ENCODE data around the gene DXO. TPM values are rescaled to one million over a fixed set of nuclear protein-coding genes. Genes with fewer than 3 reads are reported as not detected.

Gene DXO
- total and polyA plus RNA-seq, 2 of the 13 experiments (the other 11 are each of a cell fraction or from before 2014, with no cell fraction given) = 18.6 to 26.2 TPM

GRCh38 chr6:31946370-31946885 lies 25.5 kb downstream of the DXO start (continued):
- TF ChIP-seq GMEB1 (CRISPR knock-in tag; IDR thresholded peaks at IDR 0.05; ENCODE audit: borderline replicate concordance) = no peak
- TF ChIP-seq SRSF9 (IDR thresholded peaks at IDR 0.05; ENCODE audit: borderline replicate concordance, insufficient read depth, low read depth, low read length, poor library complexity, severe bottlenecking) = no peak
- TF ChIP-seq ZNF75D (CRISPR knock-in tag; IDR thresholded peaks at IDR 0.05; ENCODE audit: borderline replicate concordance) = no peak
- TF ChIP-seq ZFP36L2 (CRISPR knock-in tag; IDR thresholded peaks at IDR 0.05) = no peak
- no peak for TF ChIP-seq WIZ (CRISPR knock-in tag; IDR thresholded peaks at IDR 0.05)
- TF ChIP-seq ZBTB7B (CRISPR knock-in tag; IDR thresholded peaks at IDR 0.05) = no peak
- TF ChIP-seq AHDC1 (CRISPR knock-in tag; IDR thresholded peaks at IDR 0.05; ENCODE audit: borderline replicate concordance) = no peak
- TF ChIP-seq ZNF343 (CRISPR knock-in tag; IDR thresholded peaks at IDR 0.05) = 0 out of 2 replicates have a peak, but pooled peaks have one; percentile 13
- TF ChIP-seq ZBTB1 (CRISPR knock-in tag; IDR thresholded peaks at IDR 0.05; ENCODE audit: borderline replicate concordance) = no peak
- no peak for TF ChIP-seq ZNF788 (CRISPR knock-in tag; IDR thresholded peaks at IDR 0.05; ENCODE audit: borderline replicate concordance)
- TF ChIP-seq ZNF142 (CRISPR knock-in tag; IDR thresholded peaks at IDR 0.05) = no peak
- TF ChIP-seq ZNF792 (CRISPR knock-in tag; IDR thresholded peaks at IDR 0.05) = 0 out of 2 replicates have a peak, but pooled peaks have one; percentile 19
- peak; percentile 64; the same call in 1 of the 2 replicates for TF ChIP-seq NCOA1 (CRISPR knock-in tag; IDR thresholded peaks at IDR 0.05)
- no peak for TF ChIP-seq ZNF362 (CRISPR knock-in tag; IDR thresholded peaks at IDR 0.05; ENCODE audit: borderline replicate concordance)

All from HepG2 (cell line).